Sigmoid colon (tissue), 7 donors: ENCODE data around the gene RASSF4. TPM values are rescaled to one million over a fixed set of nuclear protein-coding genes. Genes with fewer than 3 reads are reported as not detected.

ENCODE experiments used
- DNase-seq: peaks from one replicate; pipeline ENCODE4 v3.0.0-alpha.2; 2019
- H3K27ac ChIP-seq, 4 donors: fragments of 200-600 bp; sonication (generic); one replicate each; pipeline ENCODE4 v1.5.1; 2016 to 2019; ENCODE audit warnings: mild to moderate bottlenecking in 1 of 4
- H3K27me3 ChIP-seq, 3 donors: fragments of 200-600 bp; sonication (generic); one replicate each; pipeline ENCODE4 v1.5.1; 2019; ENCODE audit warnings: mild to moderate bottlenecking in 1 of 3
- H3K36me3 ChIP-seq, 4 donors: fragments of 200-600 bp; sonication (generic); one replicate each; pipeline ENCODE4 v1.5.1; 2016 to 2019
- H3K4me1 ChIP-seq, 4 donors: fragments of 200-600 bp; sonication (generic); one replicate each; pipeline ENCODE4 v1.5.1; 2017 to 2019
- H3K4me3 ChIP-seq, 4 donors: fragments of 200-600 bp; sonication (generic); one replicate each; pipeline ENCODE4 v1.5.1; 2017 to 2019; ENCODE audit warnings: mild to moderate bottlenecking in 2 of 4, moderate library complexity in 1 of 4
- H3K9me3 ChIP-seq, 4 donors: fragments of 200-600 bp in 3 of 4; sonication (generic) in 3 of 4; one replicate each; pipeline versions ENCODE4 v1.5.1 to v1.6.1; 2013 to 2019
- EP300 ChIP-seq, 4 donors: sonication (generic); formaldehyde crosslinking; IDR thresholded peaks; one replicate each; pipeline ENCODE4 v1.6.1; 2017; ENCODE audit warnings: antibody characterized with exemption in 4 of 4
- POLR2A ChIP-seq, 2 donors: fragments of 450-650 bp; IDR thresholded peaks; one replicate each; pipeline ENCODE4 v1.6.1; 2016; ENCODE audit warnings: antibody characterized with exemption in 2 of 2, mild to moderate bottlenecking in 2 of 2, moderate library complexity in 2 of 2
- POLR2AphosphoS5 ChIP-seq, 4 donors: sonication (generic); formaldehyde crosslinking; IDR thresholded peaks; one replicate each; pipeline ENCODE4 v1.6.1; 2017; ENCODE audit warnings: antibody characterized with exemption in 4 of 4
- WGBS, 2 donors: extraction: QIAGEN DNeasy Blood & Tissue Kit; methylation state at CpG; one replicate each; pipeline ENCODE4 v1.1.7; 2013; 5-methylcytosine and 5-hydroxymethylcytosine counted together
- intact Hi-C: fragments of 100-400 bp; cut with DNase I; formaldehyde crosslinking; loops from one replicate; pipeline ENCODE4 v1.15.1; 2023
- polyA plus RNA-seq, 3 donors: library from polyadenylated mRNA; stranded (reverse); fragments of 200-250 nt; gene quantifications; one replicate each; pipeline ENCODE4 v1.2.3, GENCODE V29; 2013
- total RNA-seq, 4 donors: library from RNA; depleted of rRNA; stranded (reverse); fragments of >200 nt; gene quantifications; one replicate each; pipeline ENCODE4 v1.1.0, GENCODE V29; 2016
- TF ChIP-seq, protein P1 (sequence below), 4 experiments: fragments of 450-650 bp in 3 of 4; fragments of 200-600 bp in 1 of 4; IDR thresholded peaks; one replicate each; pipeline ENCODE4 v1.5.1; 2016 to 2019; ENCODE audit warnings: antibody characterized with exemption in 4 of 4, mild to moderate bottlenecking in 3 of 4, moderate library complexity in 2 of 4
- donor health status: healthy with polysubstance abuse.
- donor health status: Bipolar disorder and iron deficiency.
- donor health status: healthy.

RASSF4 gene
- total and polyA plus RNA-seq, 7 donors = 7.8 to 61.7 (median 23.2) TPM

GRCh38 chr10:44920252-44920651 lies 39.4 kb upstream of the RASSF4 start:
- no peaks in the 10 kb centered on the region for H3K36me3 ChIP-seq
- no peaks in the 10 kb centered on the region for H3K9me3 ChIP-seq
- TF ChIP-seq EP300 (IDR thresholded peaks at IDR 0.05) (no peak), POLR2A (IDR thresholded peaks at IDR 0.05) (no peak), POLR2AphosphoS5 (IDR thresholded peaks at IDR 0.05) (no peak)
- TF ChIP-seq, protein P1, sequence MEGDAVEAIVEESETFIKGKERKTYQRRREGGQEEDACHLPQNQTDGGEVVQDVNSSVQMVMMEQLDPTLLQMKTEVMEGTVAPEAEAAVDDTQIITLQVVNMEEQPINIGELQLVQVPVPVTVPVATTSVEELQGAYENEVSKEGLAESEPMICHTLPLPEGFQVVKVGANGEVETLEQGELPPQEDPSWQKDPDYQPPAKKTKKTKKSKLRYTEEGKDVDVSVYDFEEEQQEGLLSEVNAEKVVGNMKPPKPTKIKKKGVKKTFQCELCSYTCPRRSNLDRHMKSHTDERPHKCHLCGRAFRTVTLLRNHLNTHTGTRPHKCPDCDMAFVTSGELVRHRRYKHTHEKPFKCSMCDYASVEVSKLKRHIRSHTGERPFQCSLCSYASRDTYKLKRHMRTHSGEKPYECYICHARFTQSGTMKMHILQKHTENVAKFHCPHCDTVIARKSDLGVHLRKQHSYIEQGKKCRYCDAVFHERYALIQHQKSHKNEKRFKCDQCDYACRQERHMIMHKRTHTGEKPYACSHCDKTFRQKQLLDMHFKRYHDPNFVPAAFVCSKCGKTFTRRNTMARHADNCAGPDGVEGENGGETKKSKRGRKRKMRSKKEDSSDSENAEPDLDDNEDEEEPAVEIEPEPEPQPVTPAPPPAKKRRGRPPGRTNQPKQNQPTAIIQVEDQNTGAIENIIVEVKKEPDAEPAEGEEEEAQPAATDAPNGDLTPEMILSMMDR (IDR thresholded peaks at IDR 0.05) = no peak
- no peaks in the 10 kb centered on the region for H3K27me3 ChIP-seq
- whole genome bisulfite sequencing, 2 donors = 88 to 95% methylated on average over 3 of the region's 3 CpGs
- intact Hi-C loops = no loop called here
- no peaks in the 10 kb centered on the region for H3K4me1 ChIP-seq
- no peak for DNase-seq
- H3K4me3 ChIP-seq = no peak overlapping the region
- H3K27ac ChIP-seq = no peak overlapping the region

- DNase-seq = no peak
- Histone ChIP-seq H3K9me3 (no peaks in the 10 kb centered on the region), H3K36me3 (no peaks in the 10 kb centered on the region), H3K4me3 (no peak overlapping the region), H3K27me3 (no peaks in the 10 kb centered on the region), H3K4me1 (no peaks in the 10 kb centered on the region), H3K27ac (no peak overlapping the region)
- WGBS, 2 donors = 91 to 93% methylated on average over 5 of the region's 5 CpGs
- TF ChIP-seq POLR2A (IDR thresholded peaks at IDR 0.05) (no peak), EP300 (IDR thresholded peaks at IDR 0.05) (no peak), POLR2AphosphoS5 (IDR thresholded peaks at IDR 0.05) (no peak)
- TF ChIP-seq, protein P1 (IDR thresholded peaks at IDR 0.05) = no peak
- intact Hi-C loops = no loop called here
Observed at GRCh38 chr10:44921061-44921460, 38.5 kb upstream of the RASSF4 start.

DNA sequence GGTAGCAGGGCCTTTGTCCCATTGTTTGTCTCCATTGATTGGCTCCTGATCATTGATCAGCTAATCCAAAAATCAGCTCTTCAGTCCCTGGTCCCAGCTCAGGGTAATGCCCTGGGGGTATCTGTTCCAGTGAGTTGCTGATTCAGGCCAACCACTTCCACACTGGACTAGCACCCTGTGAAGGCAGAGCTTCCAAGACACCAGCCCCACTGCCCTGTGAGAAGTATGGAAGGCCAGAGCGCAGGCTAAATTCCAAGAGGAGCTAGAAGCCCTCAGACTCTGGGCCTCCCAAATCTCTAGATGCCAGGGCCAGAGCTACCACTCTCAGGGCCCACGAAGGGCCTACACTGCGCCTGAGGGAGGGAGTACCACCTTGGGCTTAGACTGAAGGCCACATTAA lies 38.1 kb upstream of the RASSF4 start:
- WGBS, 2 donors = 94 to 97% methylated on average over 3 of the region's 3 CpGs
- Histone ChIP-seq H3K36me3 (no peaks in the 10 kb centered on the region), H3K27ac (no peak overlapping the region), H3K27me3 (no peaks in the 10 kb centered on the region), H3K9me3 (no peaks in the 10 kb centered on the region), H3K4me1 (no peaks in the 10 kb centered on the region), H3K4me3 (no peak overlapping the region)
- no peak for DNase-seq
- TF ChIP-seq POLR2AphosphoS5 (IDR thresholded peaks at IDR 0.05) (no peak), POLR2A (IDR thresholded peaks at IDR 0.05) (no peak), EP300 (IDR thresholded peaks at IDR 0.05) (no peak)
- TF ChIP-seq, protein P1 (IDR thresholded peaks at IDR 0.05) = no peak
- intact Hi-C loops = no loop called here

GRCh38 chr10:44922021-44922420 lies 37.6 kb upstream of the RASSF4 start:
- Histone ChIP-seq H3K4me1 (no peaks in the 10 kb centered on the region), H3K36me3 (no peaks in the 10 kb centered on the region), H3K4me3 (no peak overlapping the region), H3K27ac (no peak overlapping the region), H3K27me3 (no peaks in the 10 kb centered on the region), H3K9me3 (no peaks in the 10 kb centered on the region)
- intact Hi-C loops = no loop called here
- no peak for TF ChIP-seq POLR2AphosphoS5 (IDR thresholded peaks at IDR 0.05)
- TF ChIP-seq, protein P1 (IDR thresholded peaks at IDR 0.05) = no peak
- no peak for TF ChIP-seq EP300 (IDR thresholded peaks at IDR 0.05)
- TF ChIP-seq POLR2A (IDR thresholded peaks at IDR 0.05) = no peak
- DNase-seq = no peak
- 53 to 82% methylated on average over 5 of the region's 5 CpGs for WGBS, 2 donors

GRCh38 chr10:44922796-44923545 lies 36.6 kb upstream of the RASSF4 start:
- intact Hi-C loops = no loop called here

More at GRCh38 chr10:44922796-44923545, 36.6 kb upstream of the RASSF4 start:
- no peaks in the 10 kb centered on the region for H3K27me3 ChIP-seq
- TF ChIP-seq, protein P1 (IDR thresholded peaks at IDR 0.05) = no peak
- TF ChIP-seq POLR2A (IDR thresholded peaks at IDR 0.05) = no peak
- no peak for TF ChIP-seq POLR2AphosphoS5 (IDR thresholded peaks at IDR 0.05)
- no peak for TF ChIP-seq EP300 (IDR thresholded peaks at IDR 0.05)
- no peak for DNase-seq
- no peaks in the 10 kb centered on the region for H3K36me3 ChIP-seq
- 89% methylated on average over 7 of the region's 7 CpGs for WGBS, 2 donors
- no peaks in the 10 kb centered on the region for H3K4me1 ChIP-seq
- H3K27ac ChIP-seq = no peak overlapping the region
- no peak overlapping the region for H3K4me3 ChIP-seq
- H3K9me3 ChIP-seq = no peaks in the 10 kb centered on the region
